Liver (tissue), 9 donors: Measurements from ENCODE around the gene DOCK6. TPM values are rescaled to one million over a fixed set of nuclear protein-coding genes. Genes with fewer than 3 reads are reported as not detected.

Source experiments
- DNase-seq: peaks from one replicate; pipeline ENCODE4 v3.0.0-alpha.2; 2017; ENCODE audit warnings: low spot score
- H3K27ac ChIP-seq, 2 donors: one replicate each; pipeline ENCODE4 v1.7.0; 2013; ENCODE audit warnings: inconsistent platforms in 2 of 2, low read length in 2 of 2, control low read depth in 1 of 2, low read depth in 1 of 2, mild to moderate bottlenecking in 1 of 2
- H3K27me3 ChIP-seq, 4 donors: one replicate each; pipeline versions ENCODE4 v1.6.1 to v1.7.0; 2013; ENCODE audit warnings: low read length in 3 of 4, inconsistent platforms in 1 of 4, mild to moderate bottlenecking in 1 of 4, moderate library complexity in 1 of 4; ENCODE audit not compliant: control insufficient read depth in 4 of 4, insufficient read depth in 4 of 4
- H3K36me3 ChIP-seq, 4 donors: one replicate each; pipeline versions ENCODE4 v1.6.1 to v1.7.0; 2013; ENCODE audit warnings: low read length in 3 of 4, mild to moderate bottlenecking in 3 of 4, low read depth in 1 of 4, moderate library complexity in 1 of 4; ENCODE audit not compliant: control insufficient read depth in 4 of 4, insufficient read depth in 3 of 4
- H3K4me1 ChIP-seq, 4 donors: one replicate each; pipeline versions ENCODE4 v1.6.1 to v1.7.0; 2013; ENCODE audit warnings: low read length in 3 of 4, mild to moderate bottlenecking in 3 of 4, moderate library complexity in 1 of 4; ENCODE audit not compliant: control insufficient read depth in 4 of 4, insufficient read depth in 4 of 4
- H3K4me3 ChIP-seq, 3 donors: one replicate each; pipeline versions ENCODE4 v1.6.1 to v1.7.0; 2013; ENCODE audit warnings: low read length in 3 of 3, control low read depth in 1 of 3, low read depth in 1 of 3, mild to moderate bottlenecking in 1 of 3
- H3K9ac ChIP-seq, 2 donors: one replicate each; pipeline ENCODE4 v1.7.0; 2013; ENCODE audit warnings: low read length in 2 of 2, mild to moderate bottlenecking in 2 of 2, moderate library complexity in 2 of 2, control low read depth in 1 of 2, low read depth in 1 of 2
- H3K9me3 ChIP-seq, 4 donors: one replicate each; pipeline versions ENCODE4 v1.6.1 to v1.7.0; 2013; ENCODE audit warnings: low read length in 3 of 4; ENCODE audit not compliant: control insufficient read depth in 4 of 4
- EGR1 ChIP-seq, 2 donors: IDR thresholded peaks; 2 replicates each; pipeline ENCODE4 v1.6.1; 2016 to 2018; ENCODE audit warnings: antibody characterized with exemption in 2 of 2, low read depth in 2 of 2
- FOXA1 ChIP-seq: IDR thresholded peaks from 2 replicates; pipeline ENCODE4 v1.6.1; 2016; ENCODE audit warnings: antibody characterized with exemption
- FOXA2 ChIP-seq: IDR thresholded peaks from 2 replicates; pipeline ENCODE4 v1.6.1; 2016; ENCODE audit warnings: antibody characterized with exemption
- HNF4A ChIP-seq, 2 donors: conservative IDR thresholded peaks; 2 replicates each; pipeline ENCODE4 v1.6.1; 2016; ENCODE audit warnings: antibody characterized with exemption in 2 of 2, mild to moderate bottlenecking in 2 of 2
- HNF4G ChIP-seq: IDR thresholded peaks from 2 replicates; pipeline ENCODE4 v1.6.1; 2016; ENCODE audit warnings: antibody characterized with exemption
- JUND ChIP-seq, 2 donors: IDR thresholded peaks; 2 replicates each; pipeline ENCODE4 v1.6.1; 2016; ENCODE audit warnings: antibody characterized with exemption in 2 of 2
- RAD21 ChIP-seq, 2 donors: IDR thresholded peaks; 2 replicates each; pipeline ENCODE4 v1.6.1; 2016; ENCODE audit warnings: antibody characterized with exemption in 2 of 2, mild to moderate bottlenecking in 2 of 2
- RXRA ChIP-seq, 2 donors: IDR thresholded peaks; 2 replicates each; pipeline ENCODE4 v1.6.1; 2017 to 2018; ENCODE audit warnings: antibody characterized with exemption in 2 of 2, mild to moderate bottlenecking in 1 of 2
- TAF1 ChIP-seq: conservative IDR thresholded peaks from 2 replicates; pipeline ENCODE4 v1.6.1; 2016; ENCODE audit warnings: antibody characterized with exemption, mild to moderate bottlenecking
- YY1 ChIP-seq: IDR thresholded peaks from 2 replicates; pipeline ENCODE4 v1.6.1; 2016; ENCODE audit warnings: antibody characterized with exemption, mild to moderate bottlenecking
- WGBS: extraction: QIAGEN DNeasy Blood & Tissue Kit; methylation state at CpG from one replicate; pipeline ENCODE4 v1.1.7; 2013; 5-methylcytosine and 5-hydroxymethylcytosine counted together
- polyA plus RNA-seq, 2 donors: library from polyadenylated mRNA; stranded (reverse) in 1 of 2; unstranded in 1 of 2; fragments of 200-250 nt in 1 of 2; fragments of >200 nt in 1 of 2; fragmentation: Nextera tagmentation in 1 of 2; extraction: Ambion mirVana in 1 of 2; gene quantifications; one replicate each; pipeline versions ENCODE4 v1.2.1 to v1.2.3, GENCODE V29; 2013 to 2015
- total RNA-seq, 2 donors: library from RNA; depleted of rRNA; stranded (reverse); fragments of >200 nt; gene quantifications; one replicate each; pipeline ENCODE4 v1.2.3, GENCODE V29; 2014
- TF ChIP-seq, protein P1 (sequence below): fragments of 150-350 bp; IDR thresholded peaks from 2 replicates; pipeline ENCODE4 v1.5.1; 2017; ENCODE audit warnings: improper control_type of control experiment, low read depth, low read length; ENCODE audit not compliant: missing input control
- TF ChIP-seq, protein P2 (sequence below): IDR thresholded peaks from 2 replicates; pipeline ENCODE4 v1.6.1; 2016; ENCODE audit warnings: antibody characterized with exemption, mild to moderate bottlenecking
- TF ChIP-seq, protein P3 (sequence below): IDR thresholded peaks from 2 replicates; pipeline ENCODE4 v1.6.1; 2016; ENCODE audit warnings: antibody characterized with exemption
- TF ChIP-seq, protein P4 (sequence below): IDR thresholded peaks from 2 replicates; pipeline ENCODE4 v1.6.1; 2016; ENCODE audit warnings: antibody characterized with exemption
- donor health status: healthy.
- donor health status: healthy.
- donor health status: healthy.
- donor health status: healthy.
- donor health status: healthy.

DOCK6 gene
- total and polyA plus RNA-seq, 4 donors = 4.9 to 15.8 (median 13.7) TPM

DNA sequence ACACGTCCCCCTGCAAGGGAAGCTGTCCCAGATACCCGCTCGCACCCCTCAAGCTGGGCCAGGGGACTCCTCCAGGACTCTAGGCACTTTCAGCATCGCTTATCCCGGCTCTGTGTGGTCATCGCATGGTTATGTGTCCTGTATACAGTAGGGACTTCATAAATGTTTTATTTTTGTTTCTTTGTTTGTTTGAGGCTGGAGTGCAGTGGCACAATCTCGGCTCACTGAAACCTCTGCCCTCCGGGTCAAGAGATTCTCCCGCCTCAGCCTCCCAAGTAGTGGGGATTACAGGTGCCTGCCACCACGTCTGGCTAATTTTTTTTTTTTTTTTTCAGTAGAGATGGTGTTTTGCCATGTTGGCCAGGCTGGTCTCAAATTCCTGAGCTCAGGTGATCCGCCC, 15.4 kb downstream of the DOCK6 start:
- no peak for DNase-seq
- Histone ChIP-seq H3K27ac (peak overlapping the region in 1 of 2 donors; percentile 72), H3K9ac (no peak overlapping the region), H3K27me3 (no peaks in the 10 kb centered on the region), H3K4me1 (peaks cover under 1 to 17% (median 8%) of the 10 kb centered on the region in 4 donors), H3K4me3 (no peak overlapping the region), H3K36me3 (peaks cover 0 to 2% (median under 1%) of the 10 kb centered on the region in 4 donors), H3K9me3 (no peaks in the 10 kb centered on the region)
- TF ChIP-seq JUND (IDR thresholded peaks at IDR 0.05) (no peak), RXRA (IDR thresholded peaks at IDR 0.05) (no peak), HNF4A (conservative IDR thresholded peaks at IDR 0.05) (peak in 1 of 2 donors; percentile 55), TAF1 (no peak), HNF4G (no peak)
- TF ChIP-seq, protein P1, sequence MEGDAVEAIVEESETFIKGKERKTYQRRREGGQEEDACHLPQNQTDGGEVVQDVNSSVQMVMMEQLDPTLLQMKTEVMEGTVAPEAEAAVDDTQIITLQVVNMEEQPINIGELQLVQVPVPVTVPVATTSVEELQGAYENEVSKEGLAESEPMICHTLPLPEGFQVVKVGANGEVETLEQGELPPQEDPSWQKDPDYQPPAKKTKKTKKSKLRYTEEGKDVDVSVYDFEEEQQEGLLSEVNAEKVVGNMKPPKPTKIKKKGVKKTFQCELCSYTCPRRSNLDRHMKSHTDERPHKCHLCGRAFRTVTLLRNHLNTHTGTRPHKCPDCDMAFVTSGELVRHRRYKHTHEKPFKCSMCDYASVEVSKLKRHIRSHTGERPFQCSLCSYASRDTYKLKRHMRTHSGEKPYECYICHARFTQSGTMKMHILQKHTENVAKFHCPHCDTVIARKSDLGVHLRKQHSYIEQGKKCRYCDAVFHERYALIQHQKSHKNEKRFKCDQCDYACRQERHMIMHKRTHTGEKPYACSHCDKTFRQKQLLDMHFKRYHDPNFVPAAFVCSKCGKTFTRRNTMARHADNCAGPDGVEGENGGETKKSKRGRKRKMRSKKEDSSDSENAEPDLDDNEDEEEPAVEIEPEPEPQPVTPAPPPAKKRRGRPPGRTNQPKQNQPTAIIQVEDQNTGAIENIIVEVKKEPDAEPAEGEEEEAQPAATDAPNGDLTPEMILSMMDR = no peak
- TF ChIP-seq, protein P2, sequence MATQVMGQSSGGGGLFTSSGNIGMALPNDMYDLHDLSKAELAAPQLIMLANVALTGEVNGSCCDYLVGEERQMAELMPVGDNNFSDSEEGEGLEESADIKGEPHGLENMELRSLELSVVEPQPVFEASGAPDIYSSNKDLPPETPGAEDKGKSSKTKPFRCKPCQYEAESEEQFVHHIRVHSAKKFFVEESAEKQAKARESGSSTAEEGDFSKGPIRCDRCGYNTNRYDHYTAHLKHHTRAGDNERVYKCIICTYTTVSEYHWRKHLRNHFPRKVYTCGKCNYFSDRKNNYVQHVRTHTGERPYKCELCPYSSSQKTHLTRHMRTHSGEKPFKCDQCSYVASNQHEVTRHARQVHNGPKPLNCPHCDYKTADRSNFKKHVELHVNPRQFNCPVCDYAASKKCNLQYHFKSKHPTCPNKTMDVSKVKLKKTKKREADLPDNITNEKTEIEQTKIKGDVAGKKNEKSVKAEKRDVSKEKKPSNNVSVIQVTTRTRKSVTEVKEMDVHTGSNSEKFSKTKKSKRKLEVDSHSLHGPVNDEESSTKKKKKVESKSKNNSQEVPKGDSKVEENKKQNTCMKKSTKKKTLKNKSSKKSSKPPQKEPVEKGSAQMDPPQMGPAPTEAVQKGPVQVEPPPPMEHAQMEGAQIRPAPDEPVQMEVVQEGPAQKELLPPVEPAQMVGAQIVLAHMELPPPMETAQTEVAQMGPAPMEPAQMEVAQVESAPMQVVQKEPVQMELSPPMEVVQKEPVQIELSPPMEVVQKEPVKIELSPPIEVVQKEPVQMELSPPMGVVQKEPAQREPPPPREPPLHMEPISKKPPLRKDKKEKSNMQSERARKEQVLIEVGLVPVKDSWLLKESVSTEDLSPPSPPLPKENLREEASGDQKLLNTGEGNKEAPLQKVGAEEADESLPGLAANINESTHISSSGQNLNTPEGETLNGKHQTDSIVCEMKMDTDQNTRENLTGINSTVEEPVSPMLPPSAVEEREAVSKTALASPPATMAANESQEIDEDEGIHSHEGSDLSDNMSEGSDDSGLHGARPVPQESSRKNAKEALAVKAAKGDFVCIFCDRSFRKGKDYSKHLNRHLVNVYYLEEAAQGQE = no peak
- 84% methylated on average over 11 of the region's 11 CpGs for WGBS

DNA sequence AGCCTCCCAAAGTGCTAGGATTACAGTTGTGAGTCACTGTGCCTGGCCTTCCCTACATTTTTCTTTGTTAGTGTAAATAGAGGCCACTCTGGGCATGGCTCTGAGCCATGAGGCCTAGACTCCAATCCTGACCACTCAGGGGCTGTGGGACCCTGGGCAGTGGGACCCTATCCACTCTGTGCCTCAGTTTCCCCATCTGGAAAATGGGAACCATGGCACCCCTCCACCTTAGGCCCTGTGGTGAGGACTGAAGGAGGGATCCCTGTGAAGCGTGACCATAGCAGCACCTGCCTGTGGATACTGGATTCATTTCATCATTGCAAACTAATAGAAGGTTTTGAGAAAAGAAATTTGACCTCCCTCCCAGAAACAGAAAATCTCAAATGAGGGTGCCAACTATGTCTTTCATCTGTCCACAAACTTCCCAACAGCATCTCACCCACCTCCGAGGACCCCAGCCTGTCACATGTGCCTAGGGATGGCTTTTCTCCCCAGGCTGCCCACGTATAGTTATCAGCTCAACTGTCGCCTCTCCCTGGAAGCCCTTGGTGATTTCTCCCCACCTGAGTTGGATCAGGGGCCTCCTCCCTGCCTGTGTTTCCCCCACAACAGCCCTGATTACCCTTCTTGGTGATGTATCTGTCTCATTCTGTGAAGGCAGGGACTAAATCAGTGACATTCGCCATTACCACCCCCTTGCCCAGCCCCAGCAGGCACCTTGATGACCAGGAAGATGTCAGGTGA, 17.3 kb downstream of the DOCK6 start:
- DNase-seq = no peak
- WGBS = 70% methylated on average over 5 of the region's 5 CpGs
- no peaks in the 10 kb centered on the region for H3K9me3 ChIP-seq
- no peaks in the 10 kb centered on the region for H3K27me3 ChIP-seq
- H3K4me3 ChIP-seq = no peak overlapping the region
- peaks cover 3 to 29% (median 14%) of the 10 kb centered on the region in 4 donors for H3K4me1 ChIP-seq
- H3K27ac ChIP-seq = peak overlapping the region; percentile 4 to 21
- peaks cover 0 to 6% (median 3%) of the 10 kb centered on the region in 4 donors for H3K36me3 ChIP-seq
- peak in 1 of 2 donors; percentile 10 for TF ChIP-seq JUND (IDR thresholded peaks at IDR 0.05)
- no peak for TF ChIP-seq RXRA (IDR thresholded peaks at IDR 0.05)
- no peak overlapping the region for H3K9ac ChIP-seq

DNA sequence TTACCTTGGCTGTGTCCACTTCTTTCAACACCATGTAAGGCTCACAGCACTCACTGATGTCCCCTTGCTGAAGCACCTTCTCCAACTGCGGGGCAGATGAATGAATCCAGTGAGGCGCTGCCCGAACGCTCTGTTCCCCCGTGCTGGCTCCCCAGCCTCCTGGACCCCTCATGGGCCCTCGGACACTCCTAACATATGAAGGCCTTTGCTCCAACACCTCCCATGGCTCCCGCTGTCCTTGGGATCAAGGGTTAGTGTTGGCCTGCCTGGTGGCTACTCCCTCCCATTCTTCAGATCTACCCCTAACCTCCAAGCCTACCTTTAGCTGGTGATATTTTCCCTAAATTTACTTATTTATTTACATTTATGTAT, 18.5 kb downstream of the DOCK6 start:
- Histone ChIP-seq H3K4me3 (no peak overlapping the region), H3K27me3 (no peaks in the 10 kb centered on the region), H3K36me3 (peaks cover 0 to 6% (median 3%) of the 10 kb centered on the region in 4 donors), H3K9ac (peak overlapping the region in 1 of 2 donors; percentile 19), H3K9me3 (no peaks in the 10 kb centered on the region), H3K27ac (peak overlapping the region; percentile 73 to 90), H3K4me1 (peaks cover 3 to 33% (median 19%) of the 10 kb centered on the region in 4 donors)
- WGBS = 47% methylated on average over 7 of the region's 7 CpGs
- DNase-seq = no peak
- TF ChIP-seq FOXA2 (no peak), JUND (IDR thresholded peaks at IDR 0.05) (no peak), HNF4G (no peak), EGR1 (IDR thresholded peaks at IDR 0.05; ENCODE audit: low read depth in 2 of 2) (no peak), HNF4A (conservative IDR thresholded peaks at IDR 0.05) (no peak), RXRA (IDR thresholded peaks at IDR 0.05) (no peak), TAF1 (no peak), YY1 (no peak), RAD21 (IDR thresholded peaks at IDR 0.05) (no peak), FOXA1 (no peak)
- TF ChIP-seq, protein P1 = no peak
- TF ChIP-seq, protein P3, sequence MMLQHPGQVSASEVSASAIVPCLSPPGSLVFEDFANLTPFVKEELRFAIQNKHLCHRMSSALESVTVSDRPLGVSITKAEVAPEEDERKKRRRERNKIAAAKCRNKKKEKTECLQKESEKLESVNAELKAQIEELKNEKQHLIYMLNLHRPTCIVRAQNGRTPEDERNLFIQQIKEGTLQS = no peak
- TF ChIP-seq, protein P4, sequence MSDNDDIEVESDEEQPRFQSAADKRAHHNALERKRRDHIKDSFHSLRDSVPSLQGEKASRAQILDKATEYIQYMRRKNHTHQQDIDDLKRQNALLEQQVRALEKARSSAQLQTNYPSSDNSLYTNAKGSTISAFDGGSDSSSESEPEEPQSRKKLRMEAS = no peak
- TF ChIP-seq, protein P2 = no peak
